ENCODE measurements around the gene PSMB5. TPM values are rescaled to one million over a fixed set of nuclear protein-coding genes. Genes with fewer than 3 reads are reported as not detected.
A peak's percentile ranks its signal among the peaks of the same experiment; 100 is the strongest.

Gene PSMB5
- total and polyA plus RNA-seq, 2 of the 13 experiments (the other 11 are each of a cell fraction or from before 2014, with no cell fraction given) = 705 to 871 TPM

- TF ChIP-seq ZNF567 (CRISPR knock-in tag; IDR thresholded peaks at IDR 0.05; ENCODE audit: borderline replicate concordance) = no peak
- 0 out of 2 replicates have a peak, but pooled peaks have one; percentile 32 for TF ChIP-seq MAFF (IDR thresholded peaks at IDR 0.05; ENCODE audit: low read depth, low read length)
- TF ChIP-seq TAF15 (IDR thresholded peaks at IDR 0.05; ENCODE audit: low read depth, low read length, poor library complexity, severe bottlenecking) = peak; percentile 62
- TF ChIP-seq PCBP1 (IDR thresholded peaks at IDR 0.05; ENCODE audit: borderline replicate concordance, low read depth, low read length) = 0 out of 2 replicates have a peak, but pooled peaks have one; percentile 80
- TF ChIP-seq GABPA (IDR thresholded peaks at IDR 0.05; ENCODE audit: low read depth, low read length) = no peak
- peak; percentile 47; the same call in 1 of the 2 replicates for TF ChIP-seq GABPA (CRISPR knock-in tag; IDR thresholded peaks at IDR 0.05; ENCODE audit: low read depth)
- peak; percentile 93; the same call in 1 of the 2 replicates for TF ChIP-seq ZNF788 (CRISPR knock-in tag; IDR thresholded peaks at IDR 0.05; ENCODE audit: borderline replicate concordance)
- no peak for TF ChIP-seq ATF5 (CRISPR knock-in tag; IDR thresholded peaks at IDR 0.05; ENCODE audit: low read depth)
- TF ChIP-seq ZNF451 (CRISPR knock-in tag; IDR thresholded peaks at IDR 0.05) = peak; percentile 90
- peak; percentile 88; the same call in 1 of the 2 replicates for TF ChIP-seq BRF2 (CRISPR knock-in tag; IDR thresholded peaks at IDR 0.05)
- peak; percentile 47; the same call in 1 of the 2 replicates for TF ChIP-seq ZNF816 (CRISPR knock-in tag; IDR thresholded peaks at IDR 0.05; ENCODE audit: borderline replicate concordance)
- TF ChIP-seq TERF1 (CRISPR knock-in tag; IDR thresholded peaks at IDR 0.05) = no peak
- TF ChIP-seq ZSCAN5A (CRISPR knock-in tag; IDR thresholded peaks at IDR 0.05; ENCODE audit: borderline replicate concordance) = peak; percentile 90; the same call in 1 of the 2 replicates
- TF ChIP-seq ZNF878 (CRISPR knock-in tag; IDR thresholded peaks at IDR 0.05) = no peak
- TF ChIP-seq KDM3A (CRISPR knock-in tag; IDR thresholded peaks at IDR 0.05; ENCODE audit: low read depth) = peak; percentile 39; the same call in 1 of the 2 replicates
- TF ChIP-seq GATA4 (IDR thresholded peaks at IDR 0.05; ENCODE audit: borderline replicate concordance, low read depth) = no peak
- no peak for TF ChIP-seq CREB1 (IDR thresholded peaks at IDR 0.05)
- TF ChIP-seq CREB1 (CRISPR knock-in tag; IDR thresholded peaks at IDR 0.05) = no peak
- TF ChIP-seq ZNF121 (CRISPR knock-in tag; IDR thresholded peaks at IDR 0.05) = peak; percentile 42; the same call in 1 of the 2 replicates
- peak; percentile 73; the same call in 1 of the 2 replicates for TF ChIP-seq GTF3A (CRISPR knock-in tag; conservative IDR thresholded peaks at IDR 0.05)
- no peak for TF ChIP-seq ZFAT (CRISPR knock-in tag; conservative IDR thresholded peaks at IDR 0.05)
- TF ChIP-seq FOXC1 (CRISPR knock-in tag; IDR thresholded peaks at IDR 0.05; ENCODE audit: borderline replicate concordance) = peak; percentile 80
- TF ChIP-seq SATB2 (CRISPR knock-in tag; IDR thresholded peaks at IDR 0.05) = no peak
- TF ChIP-seq ZNF383 (CRISPR knock-in tag; IDR thresholded peaks at IDR 0.05; ENCODE audit: borderline replicate concordance) = no peak
- TF ChIP-seq NKX3-1 (CRISPR knock-in tag; IDR thresholded peaks at IDR 0.05) = no peak
- TF ChIP-seq SNRNP70 (IDR thresholded peaks at IDR 0.05; ENCODE audit: low read depth, low read length) = no peak
- no peak for TF ChIP-seq ZNF557 (CRISPR knock-in tag; IDR thresholded peaks at IDR 0.05)
- no peak for TF ChIP-seq U2AF2 (IDR thresholded peaks at IDR 0.05; ENCODE audit: low read depth, low read length)
Observed at GRCh38 chr14:23071244-23071920, 36.7 kb upstream of the PSMB5 start (continued).
